ENCODE data around the gene B3GALT4.

DNA sequence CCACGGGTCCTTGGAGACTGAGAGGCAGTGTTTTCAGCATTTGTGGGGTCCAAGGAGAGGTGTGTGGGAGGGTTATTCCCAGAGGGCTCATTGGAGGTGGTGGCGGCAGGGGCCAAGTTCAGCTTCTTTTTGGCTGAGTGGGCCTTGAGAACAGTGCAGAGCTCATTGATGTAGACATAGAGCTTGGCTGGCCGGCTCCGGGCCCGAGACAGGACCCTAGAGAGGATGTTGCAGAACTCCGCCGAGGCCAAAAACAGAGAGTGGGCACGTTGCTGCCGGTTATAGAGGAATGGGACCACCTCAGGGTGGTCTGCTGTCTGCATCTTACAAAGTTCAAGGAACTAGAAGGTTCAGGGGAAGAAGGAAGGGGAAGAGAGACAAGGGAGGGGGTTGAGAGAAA lies 44.3 kb downstream of the B3GALT4 start:
- no peak for TF ChIP-seq POLR2A (IDR thresholded peaks at IDR 0.05)
- TF ChIP-seq CTCF (IDR thresholded peaks at IDR 0.05) = no peak
